ENCODE results near the gene NOP16. TPM values are rescaled to one million over a fixed set of nuclear protein-coding genes. Genes with fewer than 3 reads are reported as not detected.

NOP16 gene
- total and polyA plus RNA-seq, 2 of the 13 experiments (the other 11 are each of a cell fraction or from before 2014, with no cell fraction given) = 43.3 to 48.4 TPM

DNA sequence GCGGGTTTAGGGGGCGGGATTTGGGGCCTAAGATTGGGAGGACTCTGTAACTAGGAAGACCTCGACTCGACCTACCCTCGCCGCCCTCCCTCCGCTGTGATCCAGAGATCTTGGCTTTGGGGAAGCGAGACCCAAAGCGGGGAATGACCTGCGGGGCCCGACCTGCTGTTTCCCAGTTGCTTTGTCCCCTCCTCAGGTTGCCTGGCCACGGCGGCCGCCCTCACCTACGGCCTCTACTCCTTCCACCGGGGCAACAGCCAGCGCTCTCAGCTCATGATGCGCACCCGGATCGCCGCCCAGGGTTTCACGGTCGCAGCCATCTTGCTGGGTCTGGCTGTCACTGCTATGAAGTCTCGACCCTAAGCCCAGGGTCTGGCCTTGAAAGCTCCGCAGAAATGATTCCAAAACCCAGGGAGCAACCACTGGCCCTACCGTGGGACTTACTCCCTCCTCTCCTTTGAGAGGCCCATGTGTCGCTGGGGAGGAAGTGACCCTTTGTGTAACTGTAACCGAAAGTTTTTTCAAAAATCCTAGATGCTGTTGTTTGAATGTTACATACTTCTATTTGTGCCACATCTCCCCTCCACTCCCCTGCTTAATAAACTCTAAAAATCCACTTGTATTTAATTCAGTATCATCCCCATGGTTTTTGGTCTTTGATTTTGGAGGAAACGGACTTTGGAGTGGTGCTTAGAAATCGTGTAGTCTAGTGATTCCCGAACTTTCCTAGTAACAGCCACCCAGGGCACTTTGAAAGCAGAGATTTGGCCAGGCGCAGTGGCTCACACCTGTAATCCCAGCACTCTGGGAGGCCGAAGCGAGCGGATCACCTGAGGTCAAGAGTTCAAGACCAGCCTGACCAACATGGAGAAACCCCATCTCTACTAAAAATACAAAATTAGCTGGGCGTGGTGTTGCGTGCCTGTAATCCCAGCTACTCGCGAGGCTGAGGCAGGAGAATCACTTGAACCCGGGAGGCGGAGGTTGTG is 1.0 kb upstream of the NOP16 start (continued):
- TF ChIP-seq, protein P1, sequence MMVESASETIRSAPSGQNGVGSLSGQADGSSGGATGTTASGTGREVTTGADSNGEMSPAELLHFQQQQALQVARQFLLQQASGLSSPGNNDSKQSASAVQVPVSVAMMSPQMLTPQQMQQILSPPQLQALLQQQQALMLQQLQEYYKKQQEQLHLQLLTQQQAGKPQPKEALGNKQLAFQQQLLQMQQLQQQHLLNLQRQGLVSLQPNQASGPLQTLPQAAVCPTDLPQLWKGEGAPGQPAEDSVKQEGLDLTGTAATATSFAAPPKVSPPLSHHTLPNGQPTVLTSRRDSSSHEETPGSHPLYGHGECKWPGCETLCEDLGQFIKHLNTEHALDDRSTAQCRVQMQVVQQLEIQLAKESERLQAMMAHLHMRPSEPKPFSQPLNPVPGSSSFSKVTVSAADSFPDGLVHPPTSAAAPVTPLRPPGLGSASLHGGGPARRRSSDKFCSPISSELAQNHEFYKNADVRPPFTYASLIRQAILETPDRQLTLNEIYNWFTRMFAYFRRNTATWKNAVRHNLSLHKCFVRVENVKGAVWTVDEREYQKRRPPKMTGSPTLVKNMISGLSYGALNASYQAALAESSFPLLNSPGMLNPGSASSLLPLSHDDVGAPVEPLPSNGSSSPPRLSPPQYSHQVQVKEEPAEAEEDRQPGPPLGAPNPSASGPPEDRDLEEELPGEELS (CRISPR knock-in tag; IDR thresholded peaks at IDR 0.05) = no peak
- TF ChIP-seq NR2C2 (CRISPR knock-in tag; IDR thresholded peaks at IDR 0.05; ENCODE audit: borderline replicate concordance) = no peak
- no peak; the same call in 1 of the 2 replicates for TF ChIP-seq ZKSCAN5 (CRISPR knock-in tag; IDR thresholded peaks at IDR 0.05)
- TF ChIP-seq ZNF841 (CRISPR knock-in tag; IDR thresholded peaks at IDR 0.05; ENCODE audit: borderline replicate concordance) = no peak
- TF ChIP-seq EED (CRISPR knock-in tag; IDR thresholded peaks at IDR 0.05) = no peak
- no peak for TF ChIP-seq CHD2 (IDR thresholded peaks at IDR 0.05; ENCODE audit: low read depth, low read length)
- no peak for TF ChIP-seq ZNF674 (CRISPR knock-in tag; IDR thresholded peaks at IDR 0.05; ENCODE audit: low read depth)
- no peak for TF ChIP-seq ZNF446 (CRISPR knock-in tag; IDR thresholded peaks at IDR 0.05)
- TF ChIP-seq TBX2 (CRISPR knock-in tag; IDR thresholded peaks at IDR 0.05; ENCODE audit: borderline replicate concordance) = no peak
- TF ChIP-seq CBX2 (IDR thresholded peaks at IDR 0.05; ENCODE audit: low read depth, low read length) = no peak
- no peak for TF ChIP-seq CBX2 (CRISPR knock-in tag; IDR thresholded peaks at IDR 0.05; ENCODE audit: low read depth)
- no peak for TF ChIP-seq ZNF607 (CRISPR knock-in tag; IDR thresholded peaks at IDR 0.05; ENCODE audit: borderline replicate concordance)
- TF ChIP-seq CCDC6 (CRISPR knock-in tag; IDR thresholded peaks at IDR 0.05) = peak; percentile 46; the same call in 1 of the 2 replicates
- no peak for TF ChIP-seq DPF2 (CRISPR knock-in tag; IDR thresholded peaks at IDR 0.05; ENCODE audit: borderline replicate concordance, low read depth)
- no peak for TF ChIP-seq CHCHD3 (CRISPR knock-in tag; IDR thresholded peaks at IDR 0.05)
- TF ChIP-seq ZNF121 (CRISPR knock-in tag; IDR thresholded peaks at IDR 0.05) = no peak
- no peak for TF ChIP-seq ZNF414 (CRISPR knock-in tag; IDR thresholded peaks at IDR 0.05)
- TF ChIP-seq ZNF264 (CRISPR knock-in tag; IDR thresholded peaks at IDR 0.05) = no peak
- TF ChIP-seq FOXK1 (CRISPR knock-in tag; IDR thresholded peaks at IDR 0.05; ENCODE audit: borderline replicate concordance, low read depth) = no peak
- TF ChIP-seq ATF2 (CRISPR knock-in tag; IDR thresholded peaks at IDR 0.05) = no peak
- TF ChIP-seq HOXA9 (CRISPR knock-in tag; IDR thresholded peaks at IDR 0.05; ENCODE audit: borderline replicate concordance) = 0 out of 2 replicates have a peak, but pooled peaks have one; percentile 22
- no peak for TF ChIP-seq ETV6 (CRISPR knock-in tag; conservative IDR thresholded peaks at IDR 0.05)
- TF ChIP-seq ZBTB7B (CRISPR knock-in tag; IDR thresholded peaks at IDR 0.05) = 0 out of 2 replicates have a peak, but pooled peaks have one; percentile 4
- TF ChIP-seq, protein P2, sequence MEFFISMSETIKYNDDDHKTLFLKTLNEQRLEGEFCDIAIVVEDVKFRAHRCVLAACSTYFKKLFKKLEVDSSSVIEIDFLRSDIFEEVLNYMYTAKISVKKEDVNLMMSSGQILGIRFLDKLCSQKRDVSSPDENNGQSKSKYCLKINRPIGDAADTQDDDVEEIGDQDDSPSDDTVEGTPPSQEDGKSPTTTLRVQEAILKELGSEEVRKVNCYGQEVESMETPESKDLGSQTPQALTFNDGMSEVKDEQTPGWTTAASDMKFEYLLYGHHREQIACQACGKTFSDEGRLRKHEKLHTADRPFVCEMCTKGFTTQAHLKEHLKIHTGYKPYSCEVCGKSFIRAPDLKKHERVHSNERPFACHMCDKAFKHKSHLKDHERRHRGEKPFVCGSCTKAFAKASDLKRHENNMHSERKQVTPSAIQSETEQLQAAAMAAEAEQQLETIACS (CRISPR knock-in tag; IDR thresholded peaks at IDR 0.05) = no peak
- TF ChIP-seq ZNF792 (CRISPR knock-in tag; IDR thresholded peaks at IDR 0.05) = no peak
